Measurements from ENCODE around the gene PTPN9. TPM values are rescaled to one million over a fixed set of nuclear protein-coding genes. Genes with fewer than 3 reads are reported as not detected.

PTPN9 gene
- total and polyA plus RNA-seq, 7 experiments from 2014 or later = 11.2 to 35.6 (median 15.7) TPM

- Mint-ChIP-seq H3K27ac (peak overlapping the region; percentile 65 to 98 (median 95)), H3K27me3 (peaks cover 0 to 2% (median 0%) of the 10 kb centered on the region in 5 donors), H3K4me1 (peaks cover 16 to 31% (median 25%) of the 10 kb centered on the region in 7 donors), H3K4me3 (peak overlapping the region; percentile 88 to 98 (median 93)), H3K9me3 (no peaks in the 10 kb centered on the region), H3K36me3 (peaks cover 0 to 1% (median 0%) of the 10 kb centered on the region in 5 donors)
- DNase-seq (peak; percentile 74 to 87 (median 82)), ATAC-seq (peak; percentile 3)
- no peaks in the 10 kb centered on the region for H3K27me3 ChIP-seq (ENCODE audit: control insufficient read depth in 2 of 2, insufficient read depth in 2 of 2, low read length in 2 of 2)
- H3K4me3 ChIP-seq (ENCODE audit: low read length) = peak overlapping the region; percentile 82
- H3K9me3 ChIP-seq (ENCODE audit: control insufficient read depth in 2 of 3, low read length in 3 of 3) = no peaks in the 10 kb centered on the region
- H3K27ac ChIP-seq (ENCODE audit: low read depth, low read length) = peak overlapping the region; percentile 97
- intact Hi-C loops (cut with micrococcal nuclease) = loop anchor here (1.0 to 10.0 kb wide), 19 partner anchors 37 to 1968 kb away; partner anchors contain the start of genes COX5A (in 2 of the 2), SCAMP2 (in 2 of the 2), UBL7 (in 2 of the 2) and CLK3 (in 1 of the 2)
- peaks cover 0 to 16% (median 0%) of the 10 kb centered on the region in 3 experiments for H3K36me3 ChIP-seq (ENCODE audit: control insufficient read depth in 2 of 3, insufficient read depth in 3 of 3, low read length in 3 of 3)
- peaks cover 9 to 28% of the 10 kb centered on the region in 2 donors for H3K4me1 ChIP-seq (ENCODE audit: control insufficient read depth in 2 of 2, insufficient read depth in 2 of 2, low read length in 2 of 2)
- POLR2A ChIA-PET = interaction anchor here (0.7 to 9.1 kb wide), 35 partner anchors 9 to 914 kb away, joined by 3 to 175 read pairs (median 4); partner anchors contain the start of genes ARID3B, CLK3, COX5A and IMP3
- CTCF ChIA-PET = interaction anchor here (0.6 to 4.1 kb wide), 11 partner anchors 18 to 227 kb away, joined by 3 to 30 read pairs (median 6); partner anchors contain the start of genes IMP3, MAN2C1 and SNUPN
These were observed 124.4 kb downstream of the PTPN9 start for GRCh38 chr15:75454471-75455378.

- peak; percentile 54 for ATAC-seq
- intact Hi-C loops (cut with micrococcal nuclease) = loop anchor here (1.0 to 10.0 kb wide), 19 partner anchors 37 to 1968 kb away; partner anchors contain the start of genes COX5A (in 2 of the 2), SCAMP2 (in 2 of the 2), UBL7 (in 2 of the 2) and CLK3 (in 1 of the 2)
- Histone ChIP-seq H3K9me3 (ENCODE audit: control insufficient read depth in 2 of 3, low read length in 3 of 3) (no peaks in the 10 kb centered on the region), H3K27ac (ENCODE audit: low read depth, low read length) (peak overlapping the region; percentile 97), H3K27me3 (ENCODE audit: control insufficient read depth in 2 of 2, insufficient read depth in 2 of 2, low read length in 2 of 2) (no peaks in the 10 kb centered on the region), H3K4me3 (ENCODE audit: low read length) (peak overlapping the region; percentile 89), H3K4me1 (ENCODE audit: control insufficient read depth in 2 of 2, insufficient read depth in 2 of 2, low read length in 2 of 2) (peaks cover 17 to 29% of the 10 kb centered on the region in 2 donors), H3K36me3 (ENCODE audit: control insufficient read depth in 2 of 3, insufficient read depth in 3 of 3, low read length in 3 of 3) (peaks cover 0 to 16% (median 0%) of the 10 kb centered on the region in 3 experiments)
- ChIA-PET CTCF (interaction anchor here (0.6 to 4.1 kb wide), 7 partner anchors 19 to 228 kb away, joined by 3 to 30 read pairs (median 6); partner anchors contain the start of genes IMP3, MAN2C1 and SNUPN), POLR2A (interaction anchor here (0.6 to 9.1 kb wide), 29 partner anchors 8 to 913 kb away, joined by 3 to 175 read pairs (median 5); partner anchors contain the start of genes ARID3B, C15orf39, CLK3 and COX5A)
- Mint-ChIP-seq H3K4me1 (peaks cover 19 to 40% (median 30%) of the 10 kb centered on the region in 7 donors), H3K27me3 (peaks cover 0 to 2% (median 0%) of the 10 kb centered on the region in 5 donors), H3K27ac (peak overlapping the region; percentile 94 to 99 (median 98)), H3K36me3 (peaks cover 0 to 1% (median 0%) of the 10 kb centered on the region in 5 donors), H3K4me3 (peak overlapping the region; percentile 91 to 99 (median 96)), H3K9me3 (no peaks in the 10 kb centered on the region)
- peak; percentile 86 to 100 (median 99) for DNase-seq
These were observed 125.2 kb downstream of the PTPN9 start for GRCh38 chr15:75453703-75454470.

GRCh38 chr15:75452865-75453702 lies 126.0 kb downstream of the PTPN9 start:
- Histone ChIP-seq H3K27me3 (ENCODE audit: control insufficient read depth in 2 of 2, insufficient read depth in 2 of 2, low read length in 2 of 2) (no peaks in the 10 kb centered on the region), H3K9me3 (ENCODE audit: control insufficient read depth in 2 of 3, low read length in 3 of 3) (no peaks in the 10 kb centered on the region), H3K4me1 (ENCODE audit: control insufficient read depth in 2 of 2, insufficient read depth in 2 of 2, low read length in 2 of 2) (peaks cover 22 to 29% of the 10 kb centered on the region in 2 donors), H3K36me3 (ENCODE audit: control insufficient read depth in 2 of 3, insufficient read depth in 3 of 3, low read length in 3 of 3) (peaks cover 0 to 16% (median 0%) of the 10 kb centered on the region in 3 experiments), H3K27ac (ENCODE audit: low read depth, low read length) (peak overlapping the region; percentile 82), H3K4me3 (ENCODE audit: low read length) (peak overlapping the region; percentile 89)
- Mint-ChIP-seq H3K9me3 (no peaks in the 10 kb centered on the region), H3K36me3 (peaks cover 0 to 1% (median 0%) of the 10 kb centered on the region in 5 donors), H3K27me3 (peaks cover 0 to 2% (median 0%) of the 10 kb centered on the region in 5 donors), H3K4me3 (peak overlapping the region; percentile 91 to 99 (median 96)), H3K27ac (peak overlapping the region; percentile 94 to 99 (median 98)), H3K4me1 (peaks cover 23 to 48% (median 38%) of the 10 kb centered on the region in 7 donors)
- CTCF ChIA-PET = interaction anchor here (1.0 to 4.1 kb wide), 4 partner anchors 20 to 187 kb away, joined by 4 to 30 read pairs (median 6); partner anchors contain the start of genes IMP3, MAN2C1 and SNUPN
- POLR2A ChIA-PET = interaction anchor here (0.8 to 9.1 kb wide), 21 partner anchors 9 to 907 kb away, joined by 3 to 175 read pairs (median 6); partner anchors contain the start of genes C15orf39, CLK3, IMP3 and MAN2C1
- ATAC-seq (no peak), DNase-seq (peak in 4 of 9 donors; percentile 21 to 73 (median 36))
- intact Hi-C loops (cut with micrococcal nuclease) = loop anchor here (5.0 to 10.0 kb wide), 14 partner anchors 36 to 1969 kb away; partner anchors contain the start of genes COX5A (in 2 of the 2), SCAMP2 (in 2 of the 2), UBL7 (in 2 of the 2) and CLK3 (in 1 of the 2)

- H3K4me1 Mint-ChIP-seq = peaks cover 29 to 54% (median 45%) of the 10 kb centered on the region in 7 donors
- Histone ChIP-seq H3K4me3 (ENCODE audit: low read length) (peak overlapping the region; percentile 89), H3K27me3 (ENCODE audit: control insufficient read depth in 2 of 2, insufficient read depth in 2 of 2, low read length in 2 of 2) (no peaks in the 10 kb centered on the region), H3K4me1 (ENCODE audit: control insufficient read depth in 2 of 2, insufficient read depth in 2 of 2, low read length in 2 of 2) (peaks cover 27 to 29% of the 10 kb centered on the region in 2 donors), H3K9me3 (ENCODE audit: control insufficient read depth in 2 of 3, low read length in 3 of 3) (no peaks in the 10 kb centered on the region), H3K27ac (ENCODE audit: low read depth, low read length) (peak overlapping the region; percentile 82), H3K36me3 (ENCODE audit: control insufficient read depth in 2 of 3, insufficient read depth in 3 of 3, low read length in 3 of 3) (peaks cover 0 to 16% (median 0%) of the 10 kb centered on the region in 3 experiments)
- POLR2A ChIA-PET = interaction anchor here (0.6 to 9.1 kb wide), 25 partner anchors 11 to 912 kb away, joined by 3 to 175 read pairs (median 4); partner anchors contain the start of genes CLK3, IMP3, MAN2C1 and PTPN9
- peaks cover 0 to 3% (median 0%) of the 10 kb centered on the region in 5 donors for H3K36me3 Mint-ChIP-seq
- peak overlapping the region; percentile 91 to 99 (median 96) for H3K4me3 Mint-ChIP-seq
- peak; percentile 53 to 84 (median 79) for DNase-seq
- intact Hi-C loops (cut with micrococcal nuclease) = loop anchor here (5.0 to 10.0 kb wide), 14 partner anchors 35 to 1970 kb away; partner anchors contain the start of genes COX5A (in 2 of the 2), SCAMP2 (in 2 of the 2), UBL7 (in 2 of the 2) and CLK3 (in 1 of the 2)
- no peaks in the 10 kb centered on the region for H3K9me3 Mint-ChIP-seq
- peaks cover 0 to 2% (median 0%) of the 10 kb centered on the region in 5 donors for H3K27me3 Mint-ChIP-seq
- CTCF ChIA-PET = interaction anchor here (0.6 to 4.1 kb wide), 5 partner anchors 9 to 425 kb away, joined by 3 to 30 read pairs (median 5); partner anchors contain the start of genes IMP3, MAN2C1 and SNUPN
- ATAC-seq = no peak
- peak overlapping the region; percentile 94 to 99 (median 98) for H3K27ac Mint-ChIP-seq
These were observed 126.7 kb downstream of the PTPN9 start for GRCh38 chr15:75452364-75452864.

Data from naive thymus-derived CD4-positive, alpha-beta T cell (primary cell).